ENCODE data around the gene NAA40.

DNA sequence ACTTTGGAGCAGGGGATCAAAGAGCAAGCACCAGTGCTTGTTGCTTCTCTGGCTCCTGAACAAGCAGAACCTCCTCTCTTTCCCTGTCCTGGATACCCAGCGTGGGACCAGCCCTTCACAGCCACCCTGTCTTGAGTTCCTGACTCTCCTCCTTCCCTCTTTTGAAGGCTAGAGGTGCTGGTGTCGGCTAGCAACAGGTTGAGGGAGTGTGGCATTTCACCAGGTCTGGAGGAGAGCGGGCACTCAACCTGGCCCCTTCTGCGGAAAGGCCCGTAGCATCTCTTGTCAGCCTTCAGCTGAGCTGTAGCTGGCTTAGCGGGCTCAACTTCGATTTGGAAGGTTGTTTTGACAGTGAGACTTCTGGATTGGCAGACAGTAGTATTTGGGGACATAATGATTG, 48.4 kb upstream of the NAA40 start:
- TF ChIP-seq, protein P1, sequence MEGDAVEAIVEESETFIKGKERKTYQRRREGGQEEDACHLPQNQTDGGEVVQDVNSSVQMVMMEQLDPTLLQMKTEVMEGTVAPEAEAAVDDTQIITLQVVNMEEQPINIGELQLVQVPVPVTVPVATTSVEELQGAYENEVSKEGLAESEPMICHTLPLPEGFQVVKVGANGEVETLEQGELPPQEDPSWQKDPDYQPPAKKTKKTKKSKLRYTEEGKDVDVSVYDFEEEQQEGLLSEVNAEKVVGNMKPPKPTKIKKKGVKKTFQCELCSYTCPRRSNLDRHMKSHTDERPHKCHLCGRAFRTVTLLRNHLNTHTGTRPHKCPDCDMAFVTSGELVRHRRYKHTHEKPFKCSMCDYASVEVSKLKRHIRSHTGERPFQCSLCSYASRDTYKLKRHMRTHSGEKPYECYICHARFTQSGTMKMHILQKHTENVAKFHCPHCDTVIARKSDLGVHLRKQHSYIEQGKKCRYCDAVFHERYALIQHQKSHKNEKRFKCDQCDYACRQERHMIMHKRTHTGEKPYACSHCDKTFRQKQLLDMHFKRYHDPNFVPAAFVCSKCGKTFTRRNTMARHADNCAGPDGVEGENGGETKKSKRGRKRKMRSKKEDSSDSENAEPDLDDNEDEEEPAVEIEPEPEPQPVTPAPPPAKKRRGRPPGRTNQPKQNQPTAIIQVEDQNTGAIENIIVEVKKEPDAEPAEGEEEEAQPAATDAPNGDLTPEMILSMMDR (IDR thresholded peaks at IDR 0.05), result no peak
- no peak for TF ChIP-seq POLR2AphosphoS5 (IDR thresholded peaks at IDR 0.05)

Measured in gastroesophageal sphincter (tissue), 3 donors.